RKO (cell line): ENCODE measurements around the gene CLIC3.
A peak's percentile ranks its signal among the peaks of the same experiment; 100 is the strongest.
"Not testable (repeated sequence)": the region's sequence is repeated elsewhere in the genome, so short reads cannot be mapped to it uniquely, and the experiment has no call there.

ENCODE experiments used
- DNase-seq: peaks from one replicate; pipeline ENCODE4 v3.0.0-alpha.2; 2016; ENCODE audit warnings: low spot score

Gene CLIC3, protein sequence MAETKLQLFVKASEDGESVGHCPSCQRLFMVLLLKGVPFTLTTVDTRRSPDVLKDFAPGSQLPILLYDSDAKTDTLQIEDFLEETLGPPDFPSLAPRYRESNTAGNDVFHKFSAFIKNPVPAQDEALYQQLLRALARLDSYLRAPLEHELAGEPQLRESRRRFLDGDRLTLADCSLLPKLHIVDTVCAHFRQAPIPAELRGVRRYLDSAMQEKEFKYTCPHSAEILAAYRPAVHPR

DNA sequence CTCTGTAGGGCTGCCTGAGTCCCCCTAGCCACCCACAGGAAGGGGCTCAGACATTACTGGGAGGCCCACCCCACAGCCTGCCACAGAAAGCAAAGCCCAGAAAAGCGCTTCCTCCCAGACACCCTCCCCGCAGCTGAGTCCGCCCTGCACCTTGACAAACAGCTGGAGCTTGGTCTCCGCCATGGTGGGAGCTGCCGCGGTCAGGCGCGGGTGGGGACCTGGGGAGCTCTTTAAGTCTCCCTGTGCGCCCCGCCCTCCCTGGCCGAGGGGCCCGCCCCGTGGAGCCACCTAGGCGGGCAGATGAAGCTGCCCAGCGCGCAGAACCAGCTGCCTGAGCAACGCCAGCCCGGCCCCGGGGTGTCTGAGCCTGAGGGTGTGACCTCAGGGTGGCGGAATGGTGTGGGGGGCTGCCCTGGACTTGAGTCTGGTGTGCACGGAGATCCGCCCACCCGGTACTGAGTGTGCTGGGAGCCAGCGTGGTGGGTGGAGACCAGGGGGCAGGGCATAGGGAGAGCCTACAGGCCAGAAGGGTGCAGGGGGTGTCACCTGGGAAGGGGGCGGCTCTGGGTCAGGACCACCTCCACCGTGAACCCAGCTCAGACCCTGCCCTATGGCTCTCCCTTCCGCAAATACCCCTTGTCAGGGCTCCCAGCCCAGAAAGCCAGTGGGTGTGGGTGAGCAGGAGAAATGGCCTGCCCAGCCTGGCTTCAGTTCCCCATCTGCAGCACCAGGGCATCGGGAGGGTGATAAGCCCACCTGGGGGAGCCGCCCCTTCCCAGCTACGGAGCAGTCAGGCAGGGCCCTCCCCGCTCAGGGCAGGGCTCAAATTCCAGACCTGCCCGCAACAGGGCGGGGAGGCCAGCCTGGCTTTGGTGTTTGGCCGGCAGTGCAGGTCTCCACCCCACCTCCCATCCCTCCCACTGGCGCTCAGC, at the start of gene CLIC3:
Gene CLIC3, minus strand, starts transcription at position 208 of the 932 bp plus-strand sequence. Its CDS starts 25 bp downstream, at position 183.
- DNase-seq, result no peak

DNA sequence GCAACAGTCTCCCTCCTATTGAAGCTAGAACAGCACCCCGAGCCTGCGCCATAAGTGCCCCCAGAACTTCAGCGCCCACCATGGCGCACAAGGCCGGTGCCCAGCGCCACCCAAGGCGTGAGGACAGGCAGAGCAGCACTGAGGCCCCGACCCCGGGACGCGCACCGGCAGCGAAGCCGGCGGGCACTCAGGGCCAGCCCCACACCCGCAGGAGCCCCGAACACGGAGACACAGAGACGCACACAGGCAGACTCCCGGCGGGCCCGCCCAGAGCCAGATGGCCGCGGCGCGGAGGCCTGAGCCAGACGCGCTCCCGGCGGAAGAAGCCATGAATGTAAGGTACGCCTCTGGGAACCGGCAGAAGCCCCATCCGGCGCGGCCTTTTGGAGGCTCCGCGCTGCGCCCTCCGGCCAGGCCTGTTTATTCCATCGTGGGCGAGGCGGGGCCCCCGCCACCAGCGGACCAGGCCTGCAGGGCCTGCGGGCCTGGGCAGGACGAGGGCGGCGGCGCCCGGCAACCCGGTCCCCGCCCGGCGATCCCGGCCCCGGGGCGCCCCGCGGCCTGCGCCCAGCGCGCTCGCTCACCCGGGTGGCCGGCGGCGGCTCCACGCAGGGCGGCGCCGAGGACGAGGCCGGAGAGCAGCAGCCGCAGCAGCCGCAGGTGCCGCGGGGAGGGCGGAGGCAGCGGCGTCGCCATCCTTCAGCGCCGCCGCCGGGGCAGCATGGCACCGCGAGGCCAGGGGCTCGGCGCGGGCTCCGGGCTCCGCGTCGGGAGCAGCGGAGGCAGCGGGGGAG, 49.1 kb upstream of the CLIC3 start:
- peak; percentile 80 for DNase-seq

DNA sequence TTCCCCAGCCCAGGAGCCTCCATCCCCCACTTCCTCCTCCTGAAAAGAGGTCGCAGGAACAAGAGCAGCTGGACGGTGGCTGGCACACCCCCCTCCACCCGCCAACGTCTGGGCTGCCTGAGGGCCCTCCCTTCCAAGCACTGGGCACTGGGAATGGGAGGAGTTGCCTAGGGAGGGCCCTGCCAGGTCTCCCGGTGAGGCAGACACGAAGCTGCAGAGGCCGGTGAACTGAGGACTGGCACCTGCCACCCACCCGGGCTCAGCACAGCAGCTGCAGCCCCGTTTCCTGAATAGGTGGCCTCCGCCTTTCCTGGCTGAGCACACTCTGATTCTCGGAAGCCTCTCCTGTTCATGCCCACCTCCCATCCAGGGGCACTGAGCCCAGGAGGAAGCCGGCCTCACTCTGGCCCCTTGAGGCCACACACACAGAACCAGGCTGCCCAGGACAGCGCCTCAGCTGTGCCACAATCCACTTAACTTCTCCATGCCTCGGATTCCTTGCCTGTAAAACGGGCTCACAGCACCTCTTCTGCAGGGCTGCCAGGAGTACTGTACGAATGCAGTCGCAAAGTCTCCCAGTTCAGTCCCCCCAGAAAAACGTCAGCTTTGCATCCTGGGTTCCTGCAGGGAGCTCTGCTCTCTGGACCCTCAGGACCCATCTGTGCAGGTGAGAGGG, 48.3 kb upstream of the CLIC3 start:
- DNase-seq, result peak; percentile 60

DNA sequence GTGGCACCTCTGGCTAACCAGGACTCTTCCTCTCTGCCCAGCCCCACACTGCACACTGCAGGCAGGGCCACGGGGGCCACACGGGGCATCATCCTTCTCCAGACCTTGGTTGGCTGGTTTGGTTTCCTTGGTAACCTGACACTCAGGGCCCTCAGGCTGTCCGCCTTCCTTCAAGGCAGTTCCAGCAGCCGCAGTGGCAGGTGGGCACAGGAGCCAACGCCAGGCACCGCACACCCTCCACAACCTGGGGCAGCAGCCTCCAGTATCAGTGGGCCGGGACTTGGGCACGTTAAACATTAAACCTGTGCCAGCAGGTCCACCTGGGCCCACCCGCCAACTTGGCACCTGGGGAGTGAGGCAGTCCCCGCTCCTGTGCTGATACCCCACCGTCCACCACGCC, 47.7 kb upstream of the CLIC3 start:
- no peak for DNase-seq

DNA sequence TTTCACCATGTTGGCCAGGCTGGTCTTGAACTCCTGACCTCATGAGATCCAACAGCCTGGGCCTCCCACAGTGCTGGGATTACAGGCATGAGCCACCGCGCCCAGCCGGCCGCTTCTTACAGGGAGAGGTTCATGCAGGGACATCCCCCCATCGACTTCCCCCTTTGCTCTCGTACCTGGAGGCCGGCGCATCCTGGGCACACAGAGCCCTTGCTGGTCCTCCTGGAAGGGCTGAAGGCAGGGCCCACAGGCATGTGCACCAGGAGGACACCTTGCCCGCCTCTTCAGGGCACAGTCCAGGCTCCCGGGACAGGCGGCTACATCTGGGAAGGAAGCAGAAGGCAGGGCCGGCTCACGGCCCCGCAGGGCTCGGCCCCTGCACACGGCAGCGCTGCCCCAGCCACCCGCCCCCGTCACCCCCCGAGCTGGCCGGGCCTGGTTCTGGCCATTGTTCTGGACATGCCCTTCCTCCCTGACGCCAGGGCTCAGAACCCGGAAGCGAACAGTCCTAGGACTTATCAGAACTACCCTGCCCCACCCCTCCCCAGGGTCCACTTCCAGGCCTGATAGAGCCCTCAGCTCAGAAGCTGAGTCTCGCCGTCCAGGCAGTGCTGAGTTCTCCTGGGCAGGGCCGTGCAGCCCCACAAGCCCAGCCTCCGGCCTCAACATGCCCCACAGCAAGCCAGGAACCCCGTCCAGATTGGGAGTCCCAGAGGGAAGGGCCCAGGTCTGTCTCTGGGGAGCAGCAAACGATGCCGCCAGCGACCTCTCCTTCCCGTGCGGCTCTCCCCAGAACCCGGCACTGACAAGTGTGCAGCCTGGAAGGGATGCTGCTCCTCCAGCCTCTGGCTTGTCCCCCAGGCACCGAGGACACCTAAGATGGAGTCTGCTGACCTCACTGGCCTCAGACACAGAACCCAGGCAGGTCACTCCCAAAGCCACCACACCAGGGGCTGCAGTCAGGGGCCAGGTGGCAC, 46.7 kb upstream of the CLIC3 start:
- DNase-seq, result no peak

DNA sequence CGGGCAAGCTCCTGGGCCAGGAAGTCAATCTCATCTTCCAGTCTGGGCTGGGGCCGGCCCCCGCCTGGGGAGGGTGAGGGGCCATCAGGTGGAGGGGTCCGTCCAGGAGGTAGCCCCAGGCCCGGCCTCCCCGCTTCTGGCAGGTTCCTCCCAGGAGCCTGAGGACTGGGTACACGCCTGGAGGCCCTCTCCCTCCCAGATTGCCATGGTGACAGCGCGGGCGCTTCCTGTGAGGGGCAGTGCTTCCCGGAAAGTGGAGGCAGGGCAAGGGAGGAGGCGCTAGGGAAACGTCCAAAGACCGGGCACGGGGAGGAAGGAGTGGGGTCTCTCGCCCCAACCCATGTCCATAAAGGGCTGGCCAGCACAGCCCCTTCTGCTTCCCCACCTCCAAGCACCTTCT, 44.8 kb upstream of the CLIC3 start:
- no peak for DNase-seq

DNA sequence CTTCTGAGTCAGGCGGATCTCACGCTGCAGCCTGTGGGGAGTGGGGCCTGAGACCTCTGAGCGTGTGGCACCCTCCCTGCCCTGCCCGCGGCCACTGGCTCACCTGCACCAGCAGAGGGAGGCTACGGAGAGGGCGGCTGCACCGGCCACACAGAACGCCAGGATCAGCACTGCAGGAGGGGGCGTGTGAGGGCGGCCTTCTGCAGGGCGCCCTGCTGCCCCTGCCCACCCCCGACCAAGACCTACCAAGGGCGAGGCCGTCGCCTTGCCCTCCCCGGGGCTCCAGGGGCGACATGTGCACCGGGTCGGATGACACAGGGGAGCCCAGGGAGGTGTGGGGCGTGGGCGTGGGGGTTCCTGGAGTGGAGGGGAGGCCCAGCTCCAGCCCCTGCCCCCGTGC, 44.2 kb upstream of the CLIC3 start:
- no peak for DNase-seq

DNA sequence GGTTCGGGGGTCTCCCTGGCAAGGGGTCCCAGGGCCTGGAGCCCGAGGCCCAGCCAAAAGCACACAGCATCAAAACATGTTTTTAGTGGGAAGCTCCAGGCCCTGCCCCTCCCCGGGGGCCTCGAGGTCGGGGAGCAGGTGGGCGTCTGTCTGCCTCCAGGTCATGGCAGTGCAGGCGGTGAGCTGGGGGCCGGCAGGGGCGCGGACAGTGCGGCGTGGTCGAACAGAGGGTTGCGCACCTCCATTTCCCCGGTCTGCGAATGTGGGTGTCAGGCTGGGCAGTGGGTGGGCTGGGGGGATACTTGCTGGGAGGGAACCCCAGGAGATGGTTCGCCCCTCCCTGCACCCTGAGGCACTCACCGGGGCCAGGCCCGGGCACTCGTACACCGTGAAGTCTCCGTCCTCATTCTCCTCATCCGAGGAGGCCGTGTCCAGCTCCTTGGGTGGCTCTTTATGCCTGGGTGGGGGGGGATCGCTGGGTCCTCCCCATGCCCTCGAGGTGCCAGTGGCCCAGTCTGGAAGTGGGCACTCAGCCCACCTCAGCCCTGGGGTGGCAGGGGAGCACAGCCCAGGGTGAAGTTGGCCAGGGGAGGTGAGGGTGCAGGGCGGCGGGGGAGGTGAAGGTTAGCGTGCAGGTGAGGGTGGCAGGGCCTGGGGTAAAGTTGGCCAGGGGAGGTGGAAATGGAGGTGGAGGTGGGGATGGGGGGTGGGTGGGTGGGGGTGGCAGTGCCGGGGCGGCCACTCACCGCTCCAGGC, 43.4 kb upstream of the CLIC3 start:
- no peak for DNase-seq

DNA sequence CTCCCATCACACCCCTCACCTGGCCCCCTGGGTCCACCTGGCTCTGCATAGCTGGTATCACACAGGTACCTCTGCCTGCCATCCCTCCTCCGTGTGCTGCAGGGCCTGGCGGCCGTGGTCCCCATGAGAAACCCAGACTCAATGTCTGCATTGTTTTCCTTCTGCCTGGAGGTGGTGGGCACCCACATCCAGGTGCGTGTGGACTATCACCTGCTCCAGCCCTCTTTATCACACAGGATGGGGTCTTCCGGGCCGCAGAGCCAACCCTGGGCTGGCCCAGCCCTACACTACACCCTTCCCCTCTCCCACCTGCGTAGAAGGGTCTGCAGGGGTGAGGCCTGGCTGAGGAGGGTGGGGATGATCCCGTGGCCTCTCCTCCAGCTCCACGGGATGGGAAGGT, 42.5 kb upstream of the CLIC3 start:
- DNase-seq, result no peak

DNA sequence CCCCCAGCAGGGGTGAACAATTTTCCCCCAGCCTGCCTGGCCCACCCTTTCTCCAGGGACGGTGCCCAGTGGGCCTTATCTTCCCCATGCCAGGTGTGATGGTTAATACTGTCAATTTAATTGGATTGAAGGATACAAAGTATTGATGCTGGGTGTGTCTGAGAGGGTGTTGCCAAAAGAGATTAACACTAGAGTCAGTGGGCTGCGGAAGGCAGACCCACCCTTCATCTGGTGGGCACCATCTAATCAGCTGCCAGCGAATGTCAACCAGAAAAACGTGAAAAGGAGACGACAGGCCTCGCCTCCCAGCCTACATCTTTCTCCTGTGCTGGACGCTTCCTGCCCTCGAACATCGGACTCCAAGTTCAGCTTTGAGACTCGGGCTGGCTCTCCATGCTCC, 41.1 kb upstream of the CLIC3 start:
- DNase-seq, result no peak

DNA sequence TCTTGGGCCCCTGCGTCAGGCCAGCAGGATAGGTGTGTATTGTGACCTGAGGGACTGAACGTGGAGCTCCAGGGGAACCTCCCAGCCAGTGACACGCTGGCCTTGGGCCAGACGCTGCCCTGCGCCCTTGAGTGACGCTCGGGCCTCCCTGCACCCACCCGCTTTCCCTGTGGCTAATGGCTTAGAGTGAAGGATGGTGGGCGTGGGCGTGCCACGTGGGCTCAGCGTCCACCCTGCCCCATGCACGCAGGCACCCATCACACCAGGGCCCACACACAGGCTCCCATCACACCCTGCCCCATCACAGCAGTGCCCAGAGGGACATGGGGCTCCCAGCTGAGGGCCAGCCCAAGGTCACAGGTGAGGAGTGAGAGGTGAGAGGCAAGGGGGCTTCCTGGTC, 40.7 kb upstream of the CLIC3 start:
- no peak for DNase-seq

DNA sequence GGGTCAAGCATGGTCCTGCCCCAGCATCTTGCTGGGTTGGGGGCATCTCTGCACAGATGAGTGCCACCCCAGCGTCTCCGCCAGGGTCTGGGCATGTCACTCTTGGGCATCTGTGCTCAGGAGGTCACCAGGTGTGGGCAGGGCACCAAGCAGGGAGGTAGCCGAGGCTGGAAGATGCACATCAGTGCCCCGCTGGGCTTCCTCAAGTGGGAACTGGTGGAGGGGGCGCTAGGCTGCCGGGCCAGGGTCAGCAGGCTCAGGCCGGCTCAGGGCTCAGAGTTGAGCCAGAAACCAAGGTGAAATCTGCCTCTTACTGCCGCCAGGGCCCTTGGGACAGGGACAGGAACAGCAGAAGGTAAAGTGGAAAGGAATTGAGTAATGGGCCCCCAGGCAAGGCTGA, 39.6 kb upstream of the CLIC3 start:
- no peak for DNase-seq

DNA sequence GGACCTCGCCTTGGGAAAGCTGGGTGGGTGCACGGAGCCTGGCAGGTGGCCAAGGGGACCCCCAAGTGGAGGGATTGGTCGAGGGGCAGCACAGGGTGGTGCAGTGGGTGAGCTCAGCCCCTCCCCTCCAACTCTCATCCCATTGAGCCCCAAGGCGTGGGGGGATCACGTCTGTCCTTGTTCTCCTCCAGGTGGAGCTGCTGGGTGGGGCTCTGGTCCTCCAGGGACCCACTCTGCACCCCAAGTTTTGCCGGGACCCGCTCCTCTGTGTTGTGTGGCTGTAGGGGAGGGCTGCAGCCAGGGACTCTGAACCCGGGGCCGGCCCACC, 39.1 kb upstream of the CLIC3 start:
- no peak for DNase-seq

DNA sequence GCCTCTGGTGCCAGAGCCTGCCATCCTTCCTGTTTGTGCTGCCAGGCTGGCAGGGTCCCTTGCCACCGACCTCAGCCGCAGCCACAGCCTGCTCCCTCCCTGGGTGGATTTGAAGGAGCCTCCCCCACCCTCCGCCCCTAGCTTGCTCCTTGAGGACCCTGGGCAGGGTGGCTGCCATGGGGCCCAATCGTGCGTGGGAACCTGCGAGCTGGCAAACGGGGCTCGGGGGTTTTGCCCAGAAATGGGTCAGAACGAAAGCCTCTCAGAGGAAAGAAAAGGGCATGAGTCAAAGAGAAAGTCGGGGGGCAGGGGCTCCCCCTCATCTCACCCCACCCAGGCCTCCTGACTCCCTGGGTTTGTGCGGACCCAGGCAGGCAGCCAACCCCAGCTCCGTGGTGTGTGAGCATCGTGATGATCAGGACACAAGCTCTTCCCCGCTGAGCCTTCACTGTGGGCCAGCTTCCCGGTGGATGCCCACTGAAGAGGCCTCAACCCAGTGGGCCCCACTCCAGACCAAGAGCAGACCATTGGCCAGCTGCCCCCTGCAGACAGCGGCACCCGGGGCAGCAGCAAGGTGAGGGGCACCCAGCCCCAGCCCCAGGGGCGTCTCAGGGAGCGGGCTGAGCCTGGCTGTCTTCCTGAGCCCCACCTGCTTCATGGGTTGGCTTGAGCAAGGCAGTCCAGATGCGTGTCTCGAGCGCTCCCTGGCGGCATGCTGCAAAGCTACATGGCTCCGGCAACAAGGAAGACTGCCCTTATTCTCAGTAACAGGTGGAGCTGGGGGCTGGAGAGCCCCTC, 38.5 kb upstream of the CLIC3 start:
- peak; percentile 95 for DNase-seq

DNA sequence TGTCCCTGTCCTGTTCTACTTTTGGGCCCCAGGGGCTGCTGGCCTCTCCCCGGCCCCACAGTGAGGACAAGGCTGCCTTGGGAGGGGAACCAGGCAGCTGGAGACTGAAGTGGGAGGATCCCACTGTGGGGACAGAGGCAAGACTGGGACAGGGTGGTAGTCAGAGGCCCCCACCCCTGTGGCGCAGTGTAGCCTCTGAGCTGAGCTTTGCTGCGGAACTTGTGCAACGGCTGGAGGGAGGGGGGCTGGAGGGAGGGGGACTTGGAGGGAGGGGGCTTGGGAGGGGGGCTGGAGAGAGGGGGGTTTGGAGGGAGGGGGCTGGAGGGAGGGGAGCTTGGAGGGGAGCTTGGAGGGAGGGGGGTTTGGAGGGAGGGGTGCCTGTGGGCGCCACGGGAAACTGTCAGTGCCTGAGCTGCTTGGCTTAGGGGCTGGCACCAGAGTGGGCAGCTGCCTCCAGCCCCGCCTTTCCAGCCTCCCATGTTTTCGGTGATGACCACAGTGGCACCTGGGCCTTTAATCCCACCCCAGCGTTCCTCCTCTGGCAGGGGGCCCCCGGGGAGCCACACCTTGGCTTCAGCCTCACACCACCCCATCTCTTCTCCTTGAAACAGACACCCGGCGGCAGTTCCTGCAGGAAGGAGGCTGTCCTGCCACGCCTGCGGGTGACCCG, 37.8 kb upstream of the CLIC3 start:
- no peak for DNase-seq

DNA sequence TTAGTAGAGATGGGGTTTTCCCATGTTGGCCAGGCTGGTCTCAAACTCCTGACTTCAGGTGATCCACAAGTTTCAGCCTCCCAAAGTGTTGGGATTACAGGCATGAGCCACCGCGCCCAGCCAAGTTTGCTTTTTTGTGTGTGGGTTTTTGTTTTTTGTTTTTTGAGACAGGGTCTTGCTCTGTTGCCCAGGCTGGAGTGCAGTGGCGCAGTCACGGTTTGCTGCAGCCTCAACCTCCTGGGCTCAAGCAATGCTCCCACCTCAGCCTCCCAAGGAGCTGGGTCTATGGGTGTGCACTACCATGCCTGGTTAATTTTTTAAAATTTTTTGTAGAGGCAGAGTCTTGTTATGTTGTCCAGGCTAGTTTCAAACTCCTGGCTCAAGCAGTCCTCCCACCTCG, 37.1 kb upstream of the CLIC3 start:
- not testable (repeated sequence) for DNase-seq

DNA sequence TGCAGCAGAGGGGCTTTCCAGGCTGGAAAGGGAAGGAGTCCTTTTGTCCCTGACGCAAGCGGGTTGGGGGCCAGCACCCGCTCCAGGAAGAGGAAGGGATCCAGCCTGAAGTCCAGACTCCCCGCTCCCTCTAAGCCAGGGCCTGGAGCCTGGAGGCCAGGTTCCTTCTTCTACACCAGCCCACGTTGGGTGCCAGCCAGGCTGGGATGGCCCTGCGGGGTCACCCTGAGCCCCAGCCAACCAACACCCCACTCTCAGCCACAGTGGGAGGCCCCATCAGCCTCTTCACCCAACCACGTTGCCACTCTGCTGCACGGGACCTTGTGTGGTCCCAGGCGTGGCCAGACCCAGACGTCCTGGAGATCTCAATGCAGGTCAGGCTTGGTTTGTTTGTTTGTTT, 36.5 kb upstream of the CLIC3 start:
- no peak for DNase-seq

DNA sequence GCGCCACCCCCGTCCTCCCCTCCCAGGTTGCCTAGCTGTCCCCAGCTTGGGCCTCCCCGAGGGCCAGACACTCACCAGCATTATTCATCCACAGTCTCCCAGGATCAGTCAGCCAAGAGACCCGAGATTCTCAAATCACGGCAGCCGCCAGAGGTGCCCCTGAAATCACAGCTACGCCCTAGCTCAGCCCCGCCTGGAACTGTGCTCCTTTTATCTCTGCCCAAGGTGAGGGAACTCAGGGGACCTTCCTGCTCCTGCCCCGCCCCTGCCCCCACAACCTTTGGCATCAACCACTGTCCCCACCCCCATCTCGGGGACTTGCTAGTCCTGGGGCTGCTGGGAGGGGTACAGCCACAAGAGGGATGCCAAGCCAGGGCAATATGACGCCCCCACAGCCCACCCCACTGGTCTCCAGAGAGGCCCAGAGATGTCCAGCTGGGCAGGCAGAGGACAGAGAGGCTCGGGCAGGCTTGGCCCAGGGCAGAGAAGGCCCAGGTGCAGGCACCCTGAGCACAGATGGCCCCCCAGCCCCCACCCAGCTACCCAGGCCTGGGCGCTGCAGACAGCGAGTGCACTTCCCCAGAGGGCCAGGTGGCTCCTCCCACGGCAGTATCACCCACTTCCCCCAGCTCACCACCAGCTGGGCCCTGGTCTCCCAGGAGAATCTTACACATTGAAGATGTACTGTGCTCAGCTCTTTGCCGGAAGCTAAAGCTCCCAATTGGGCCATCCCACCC, 35.7 kb upstream of the CLIC3 start, which contains the start of gene FUT7:
Gene FUT7, minus strand, starts transcription at position 185 of the 737 bp plus-strand sequence. Its CDS starts 97 bp downstream, at position 88.
- no peak for DNase-seq
